SU-DHL-6 (cell line): ENCODE results near the gene EGFL7.

Experiments used
- CTCF ChIP-seq: fragments of 200-600 bp; sonication (generic); IDR thresholded peaks from one replicate; pipeline ENCODE4 v1.5.1; 2017; ENCODE audit warnings: antibody characterized with exemption, mild to moderate bottlenecking, low read length, moderate library complexity; ENCODE audit not compliant: insufficient read depth, poor library complexity, severe bottlenecking
- EZH2phosphoT487 ChIP-seq: fragments of 200-600 bp; sonication (generic), shearing (Covaris generic); conservative IDR thresholded peaks from 2 replicates; pipeline ENCODE4 v1.6.1; 2018; ENCODE audit warnings: mild to moderate bottlenecking, antibody characterized with exemption, low read length, moderate library complexity, mixed read lengths

DNA sequence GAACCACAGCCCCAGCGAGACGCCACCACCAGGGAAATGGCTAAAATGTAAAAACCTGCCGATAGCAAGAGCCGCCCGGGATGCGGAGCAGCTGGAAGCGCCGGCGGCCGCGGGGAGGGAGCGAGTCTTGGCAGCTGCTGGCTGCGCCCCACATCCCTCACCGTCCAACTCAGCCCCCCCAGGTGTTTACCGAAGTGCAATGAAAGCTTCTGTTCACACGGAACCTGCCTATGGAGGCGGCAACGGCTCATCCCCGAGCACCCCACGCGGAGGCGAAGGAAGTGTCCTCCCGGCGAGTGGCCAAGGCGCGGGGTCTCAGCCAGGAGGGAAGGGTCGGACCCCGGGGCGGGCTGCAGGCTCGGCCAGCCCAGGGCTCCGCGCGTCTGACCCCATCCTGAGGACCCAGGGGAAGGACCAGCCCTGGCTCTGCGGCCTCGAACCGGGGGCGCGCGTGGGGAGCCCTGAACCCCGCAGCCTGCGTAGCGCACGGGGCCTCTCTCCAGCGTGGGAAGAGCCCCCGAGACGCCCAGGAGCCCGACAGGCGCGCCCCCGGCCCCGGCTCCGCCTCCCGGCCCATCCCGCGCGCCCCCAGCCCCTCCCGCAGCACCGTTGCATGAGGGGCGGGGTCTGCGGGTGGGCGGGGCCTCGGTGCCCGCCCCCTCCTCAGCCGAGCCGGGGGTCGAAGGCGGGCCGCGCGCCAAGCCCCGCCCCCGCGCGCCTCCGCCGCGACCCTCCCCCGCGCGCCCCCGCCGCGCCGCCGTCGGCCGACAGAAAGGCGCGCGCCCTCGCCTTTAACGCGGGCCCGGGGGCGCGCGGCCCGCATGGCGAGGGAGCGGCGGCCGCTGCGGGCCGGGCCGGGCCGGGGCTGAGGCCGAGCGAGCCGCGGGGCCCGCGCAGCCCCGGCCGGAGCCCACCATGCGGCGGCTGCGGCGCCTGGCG, 49.3 kb downstream of the EGFL7 start, which contains the start of gene DIPK1B:
- no peak for TF ChIP-seq EZH2phosphoT487
- TF ChIP-seq CTCF = no peak
